HepG2 (cell line): Measurements from ENCODE around the gene HINT1. TPM values are rescaled to one million over a fixed set of nuclear protein-coding genes. Genes with fewer than 3 reads are reported as not detected.
A peak's percentile ranks its signal among the peaks of the same experiment; 100 is the strongest.

Experiments used
- AGO1 ChIP-seq: fragments of 200-400 bp; formaldehyde crosslinking; IDR thresholded peaks from 2 replicates; pipeline ENCODE4 v1.6.1; 2017; ENCODE audit warnings: mild to moderate bottlenecking, low read depth, low read length, moderate library complexity; ENCODE audit not compliant: poor library complexity, severe bottlenecking
- CEBPG ChIP-seq: IDR thresholded peaks from 2 replicates; pipeline ENCODE4 v1.6.1; 2016
- ELF1 ChIP-seq: sonication (generic); formaldehyde crosslinking; IDR thresholded peaks from 2 replicates; pipeline ENCODE4 v1.4.0; 2020; ENCODE audit warnings: missing genetic modification reagents
- FOXP4 ChIP-seq: sonication (generic); formaldehyde crosslinking; IDR thresholded peaks from 2 replicates; pipeline ENCODE4 v1.4.0; 2020; ENCODE audit warnings: missing genetic modification reagents
- GATAD2A ChIP-seq: IDR thresholded peaks from 2 replicates; pipeline ENCODE4 v1.6.1; 2016
- ISL2 ChIP-seq: sonication (generic); formaldehyde crosslinking; IDR thresholded peaks from 2 replicates; pipeline ENCODE4 v1.5.0; 2020; ENCODE audit warnings: missing genetic modification reagents
- JDP2 ChIP-seq: sonication (generic); formaldehyde crosslinking; IDR thresholded peaks from 2 replicates; pipeline ENCODE4 v1.8.1; 2022; ENCODE audit warnings: missing genetic modification reagents, borderline replicate concordance
- MBNL3 ChIP-seq: fragments of 250-450 bp; sonication (Bioruptor Pico); conservative IDR thresholded peaks from 2 replicates; pipeline ENCODE4 v1.8.0; 2022; ENCODE audit warnings: mild to moderate bottlenecking, inconsistent platforms
- MED8 ChIP-seq: sonication (generic); formaldehyde crosslinking; IDR thresholded peaks from 2 replicates; pipeline ENCODE4 v1.8.1; 2023; ENCODE audit warnings: mild to moderate bottlenecking, missing genetic modification reagents; ENCODE audit not compliant: insufficient replicate concordance
- MZF1 ChIP-seq: sonication (generic); formaldehyde crosslinking; IDR thresholded peaks from 2 replicates; pipeline ENCODE4 v1.8.1; 2023; ENCODE audit warnings: mild to moderate bottlenecking, missing genetic modification reagents, borderline replicate concordance
- SMC3 ChIP-seq: IDR thresholded peaks from 2 replicates; pipeline ENCODE4 v1.6.1; 2011; ENCODE audit warnings: low read length, improper control_type of control experiment
- TAF15 ChIP-seq: fragments of 200-400 bp; formaldehyde crosslinking; IDR thresholded peaks from one replicate; pipeline ENCODE4 v1.6.1; 2018; ENCODE audit warnings: mild to moderate bottlenecking, low read depth, low read length; ENCODE audit not compliant: poor library complexity, severe bottlenecking
- TFAP4 ChIP-seq: sonication (generic); IDR thresholded peaks from 2 replicates; pipeline ENCODE4 v1.6.1; 2016; ENCODE audit warnings: low read depth, borderline replicate concordance
- ZNF280D ChIP-seq: sonication (generic); formaldehyde crosslinking; IDR thresholded peaks from 2 replicates; pipeline ENCODE4 v1.5.1; 2020; ENCODE audit warnings: mild to moderate bottlenecking, missing genetic modification reagents
- ZNF552 ChIP-seq: sonication (generic); formaldehyde crosslinking; IDR thresholded peaks from 2 replicates; pipeline ENCODE4 v1.9.0; 2022; ENCODE audit warnings: missing genetic modification reagents, mild to moderate bottlenecking, borderline replicate concordance
- ZNF569 ChIP-seq: sonication (generic); formaldehyde crosslinking; IDR thresholded peaks from 2 replicates; pipeline ENCODE4 v1.5.0; 2020; ENCODE audit warnings: mild to moderate bottlenecking, missing genetic modification reagents, moderate library complexity, borderline replicate concordance
- ZNF674 ChIP-seq: sonication (generic); formaldehyde crosslinking; IDR thresholded peaks from 2 replicates; pipeline ENCODE4 v1.5.0; 2020; ENCODE audit warnings: low read depth, mild to moderate bottlenecking, missing genetic modification reagents
- ZNF790 ChIP-seq: sonication (generic); formaldehyde crosslinking; IDR thresholded peaks from 2 replicates; pipeline ENCODE4 v1.8.0; 2022; ENCODE audit warnings: missing genetic modification reagents, mild to moderate bottlenecking, borderline replicate concordance
- polyA plus RNA-seq, 8 experiments: library from polyadenylated mRNA; depleted of rRNA in 3 of 8; stranded (reverse) in 7 of 8; unstranded in 1 of 8; fragments of >200 nt; fragmentation: Illumina TruSeq in 4 of 8; extraction: Trizol in 4 of 8; gene quantifications; 2 replicates each; pipeline versions ENCODE4 v1.2.1 to v1.2.3, GENCODE V29; 2011 to 2016; ENCODE audit warnings: low read depth in 4 of 8, missing spikeins in 1 of 8, mixed read lengths in 1 of 8; ENCODE audit not compliant: insufficient read depth in 1 of 8
- total RNA-seq, 5 experiments: library from RNA; depleted of rRNA; stranded (reverse); fragments of >200 nt; fragmentation: Illumina TruSeq; extraction: Trizol; gene quantifications; 2 replicates each; pipeline ENCODE4 v1.2.3, GENCODE V29; 2016; ENCODE audit warnings: low read depth in 1 of 5

HINT1 gene
- total and polyA plus RNA-seq, 2 of the 13 experiments (the other 11 are each of a cell fraction or from before 2014, with no cell fraction given): 428 to 997 TPM

- peak; percentile 10; the same call in 1 of the 2 replicates for TF ChIP-seq ZNF280D
- TF ChIP-seq ZNF790 (CRISPR knock-in tag): no peak
- no peak for TF ChIP-seq JDP2
- TF ChIP-seq GATAD2A (CRISPR knock-in tag): no peak
- no peak for TF ChIP-seq AGO1
- no peak for TF ChIP-seq TFAP4
- TF ChIP-seq CEBPG (CRISPR knock-in tag): no peak
- no peak for TF ChIP-seq ZNF674
- no peak for TF ChIP-seq FOXP4 (CRISPR knock-in tag)
- TF ChIP-seq TAF15: no peak
- TF ChIP-seq ISL2 (CRISPR knock-in tag): peak; percentile 24
- TF ChIP-seq ELF1 (CRISPR knock-in tag): peak; percentile 60; the same call in 1 of the 2 replicates
- TF ChIP-seq SMC3: no peak
- TF ChIP-seq MZF1: no peak; the same call in 1 of the 2 replicates
- no peak for TF ChIP-seq MBNL3 (CRISPR knock-in tag)
- no peak for TF ChIP-seq ZNF569 (CRISPR knock-in tag)
- no peak for TF ChIP-seq ZNF552 (CRISPR knock-in tag)
- TF ChIP-seq MED8 (CRISPR knock-in tag): no peak
Observed at GRCh38 chr5:131165119-131165727, at the start of gene HINT1 (continued).
